Panc1 (cell line): ENCODE measurements around the gene TSSK6. TPM values are rescaled to one million over a fixed set of nuclear protein-coding genes. Genes with fewer than 3 reads are reported as not detected.

Experiments used
- ATAC-seq: fragments of 200-7000 bp; cut with Tn5 transposase; 2 replicates; pipeline ENCODE4 v1.9.1; 2020; ENCODE audit warnings: mild to moderate bottlenecking, moderate library complexity
- BruUV-seq: library from RNA; stranded (reverse); fragments of 400-500 nt; replicated peaks from 2 replicates; lab custom pipeline; 2021; lab: Mats Ljungman, UMichigan
- CTCF ChIA-PET: fragments of 300-600 bp; sonication (Branson Sonifier 250); formaldehyde crosslinking; loops from one replicate; lab custom pipeline; 2022; ENCODE audit warnings: antibody characterized with exemption; lab: Charles Lee
- POLR2A ChIA-PET: fragments of 300-600 bp; sonication (Branson Sonifier 250); formaldehyde crosslinking; loops from one replicate; lab custom pipeline; 2022; ENCODE audit warnings: antibody characterized with exemption; lab: Charles Lee
- DNase-seq: peaks from one replicate; pipeline ENCODE4 v3.0.0-alpha.2; 2010; ENCODE audit warnings: low read depth, low spot score
- H3K27ac ChIP-seq: 2 replicates; pipeline ENCODE4 v1.5.1; 2011; ENCODE audit warnings: mild to moderate bottlenecking, low read length, inconsistent platforms
- H3K27me3 ChIP-seq: fragments of 200-500 bp; sonication (Bioruptor generic); 2 replicates; pipeline ENCODE4 v1.6.0; 2014; ENCODE audit warnings: low read length, inconsistent platforms; ENCODE audit not compliant: control insufficient read depth, insufficient read depth
- H3K36me3 ChIP-seq: fragments of 200-500 bp; sonication (Bioruptor generic); 2 replicates; pipeline ENCODE4 v1.5.1; 2014; ENCODE audit warnings: inconsistent platforms, mild to moderate bottlenecking, low read length, moderate library complexity; ENCODE audit not compliant: control insufficient read depth, insufficient read depth
- H3K4me1 ChIP-seq: 2 replicates; pipeline ENCODE4 v1.5.1; 2011; ENCODE audit warnings: inconsistent platforms, mild to moderate bottlenecking, low read length, moderate library complexity; ENCODE audit not compliant: control insufficient read depth, insufficient read depth
- H3K4me3 ChIP-seq, 2 experiments: 2 replicates each; pipeline ENCODE4 v1.5.1; 2011 to 2012; ENCODE audit warnings: low read depth in 2 of 2, low read length in 2 of 2, mild to moderate bottlenecking in 2 of 2, inconsistent platforms in 1 of 2, moderate library complexity in 1 of 2
- H3K9me3 ChIP-seq: fragments of 200-500 bp; sonication (Bioruptor generic); 2 replicates; pipeline ENCODE4 v1.5.1; 2014; ENCODE audit warnings: low read depth, mild to moderate bottlenecking, inconsistent platforms, low read length, moderate library complexity; ENCODE audit not compliant: control insufficient read depth, insufficient read depth
- POLR2AphosphoS5 ChIP-seq: IDR thresholded peaks from 2 replicates; pipeline ENCODE4 v1.6.1; 2012; ENCODE audit warnings: mild to moderate bottlenecking, low read depth, low read length, moderate library complexity
- SIN3A ChIP-seq: IDR thresholded peaks from 2 replicates; pipeline ENCODE4 v1.6.1; 2012; ENCODE audit warnings: low read depth, mild to moderate bottlenecking, low read length, moderate library complexity, borderline replicate concordance; ENCODE audit not compliant: insufficient read depth
- TCF7L2 ChIP-seq: IDR thresholded peaks from 2 replicates; pipeline ENCODE4 v1.6.1; 2011; ENCODE audit warnings: mild to moderate bottlenecking, low read depth, low read length, inconsistent platforms
- in situ Hi-C: cut with HindIII; loops from 2 replicates; pipeline ENCODE4 v1.10.0; 2016; ENCODE audit warnings: low sequenced_read_pairs, low pct_unique_long_range_greater_than_20kb
- intact Hi-C: fragments of 100-400 bp; cut with micrococcal nuclease; formaldehyde crosslinking; loops from one replicate; pipeline ENCODE4 v1.10.0; 2022; ENCODE audit not compliant: unreplicated experiment
- total RNA-seq: library from RNA; stranded (reverse); gene quantifications from one replicate; pipeline ENCODE4 v1.2.1, GENCODE V29; 2021; ENCODE audit not compliant: unreplicated experiment
- TF ChIP-seq, protein P1 (sequence below), 2 experiments: IDR thresholded peaks; 2 replicates each; pipeline ENCODE4 v1.6.1; 2011 to 2012; ENCODE audit warnings: low read depth in 2 of 2, control low read depth in 1 of 2, low read length in 1 of 2, mild to moderate bottlenecking in 1 of 2, moderate library complexity in 1 of 2; ENCODE audit not compliant: insufficient read depth in 1 of 2
- TF ChIP-seq, protein P2 (sequence below): fragments of 450-650 bp; IDR thresholded peaks from 2 replicates; pipeline ENCODE4 v1.5.1; 2017; ENCODE audit warnings: mild to moderate bottlenecking

Gene TSSK6
- total RNA-seq, 1 experiment from 2014 or later, result 1.8 TPM

DNA sequence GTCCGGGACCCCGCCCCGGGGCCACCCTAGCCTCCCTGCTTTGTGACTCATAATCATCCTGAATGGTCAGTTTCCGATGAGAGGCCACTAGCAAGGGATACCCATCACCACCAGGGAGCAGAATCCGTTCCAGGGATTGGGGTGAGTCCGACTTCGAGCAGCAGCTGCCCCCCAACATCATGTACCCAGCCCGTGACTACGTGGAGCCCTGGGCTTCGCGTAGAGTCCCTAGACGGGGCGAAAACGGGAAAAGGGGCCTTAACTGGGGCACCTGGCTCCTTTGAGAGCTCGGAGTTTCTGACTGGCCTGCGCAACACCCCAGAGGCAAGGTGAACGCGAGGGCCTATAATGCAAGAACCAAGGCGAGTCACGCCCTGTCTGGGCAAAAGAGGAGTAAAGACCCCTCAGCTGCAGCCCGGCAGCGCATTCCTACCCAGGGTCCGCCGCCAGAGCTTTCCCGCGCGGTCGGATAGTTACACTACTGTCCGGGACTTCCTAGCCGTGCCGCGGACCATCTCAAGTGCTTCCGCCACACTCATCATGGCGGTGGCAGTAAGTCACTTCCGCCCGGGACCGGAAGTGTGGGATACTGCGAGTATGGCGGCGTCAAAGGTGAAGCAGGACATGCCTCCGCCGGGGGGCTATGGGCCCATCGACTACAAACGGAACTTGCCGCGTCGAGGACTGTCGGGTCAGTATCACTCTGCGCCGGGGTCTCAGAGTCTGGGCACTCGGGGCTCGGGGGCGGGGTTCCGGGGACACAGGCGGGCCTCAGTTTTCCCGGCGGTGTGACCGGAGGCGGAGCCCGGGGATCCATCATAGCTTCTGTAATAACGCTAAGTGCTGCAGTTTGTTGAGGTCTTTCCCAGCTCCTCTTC is 533 bp upstream of the TSSK6 start, which contains the start of gene NDUFA13:
TSS of gene NDUFA13 (plus strand) at position 584 of the 878 bp plus-strand sequence. CDS start at position 598, 14 bp downstream.
- CTCF ChIA-PET, result no interaction called here
- in situ Hi-C loops, result no loop called here
- ATAC-seq (peak; percentile 96), DNase-seq (no peak)
- no peaks in the 10 kb centered on the region for H3K9me3 ChIP-seq
- 0 out of 2 replicates have a peak, but pooled peaks cover 2% of the 10 kb centered on the region for H3K36me3 ChIP-seq
- H3K27me3 ChIP-seq, result no peaks in the 10 kb centered on the region
- TSS peak; percentile 96 for BruUV-seq
- H3K4me1 ChIP-seq, result no peaks in the 10 kb centered on the region
- POLR2A ChIA-PET, result no interaction called here
- peak within 1 kb of the TSS; percentile 84 for H3K27ac ChIP-seq
- TF ChIP-seq, protein P1, sequence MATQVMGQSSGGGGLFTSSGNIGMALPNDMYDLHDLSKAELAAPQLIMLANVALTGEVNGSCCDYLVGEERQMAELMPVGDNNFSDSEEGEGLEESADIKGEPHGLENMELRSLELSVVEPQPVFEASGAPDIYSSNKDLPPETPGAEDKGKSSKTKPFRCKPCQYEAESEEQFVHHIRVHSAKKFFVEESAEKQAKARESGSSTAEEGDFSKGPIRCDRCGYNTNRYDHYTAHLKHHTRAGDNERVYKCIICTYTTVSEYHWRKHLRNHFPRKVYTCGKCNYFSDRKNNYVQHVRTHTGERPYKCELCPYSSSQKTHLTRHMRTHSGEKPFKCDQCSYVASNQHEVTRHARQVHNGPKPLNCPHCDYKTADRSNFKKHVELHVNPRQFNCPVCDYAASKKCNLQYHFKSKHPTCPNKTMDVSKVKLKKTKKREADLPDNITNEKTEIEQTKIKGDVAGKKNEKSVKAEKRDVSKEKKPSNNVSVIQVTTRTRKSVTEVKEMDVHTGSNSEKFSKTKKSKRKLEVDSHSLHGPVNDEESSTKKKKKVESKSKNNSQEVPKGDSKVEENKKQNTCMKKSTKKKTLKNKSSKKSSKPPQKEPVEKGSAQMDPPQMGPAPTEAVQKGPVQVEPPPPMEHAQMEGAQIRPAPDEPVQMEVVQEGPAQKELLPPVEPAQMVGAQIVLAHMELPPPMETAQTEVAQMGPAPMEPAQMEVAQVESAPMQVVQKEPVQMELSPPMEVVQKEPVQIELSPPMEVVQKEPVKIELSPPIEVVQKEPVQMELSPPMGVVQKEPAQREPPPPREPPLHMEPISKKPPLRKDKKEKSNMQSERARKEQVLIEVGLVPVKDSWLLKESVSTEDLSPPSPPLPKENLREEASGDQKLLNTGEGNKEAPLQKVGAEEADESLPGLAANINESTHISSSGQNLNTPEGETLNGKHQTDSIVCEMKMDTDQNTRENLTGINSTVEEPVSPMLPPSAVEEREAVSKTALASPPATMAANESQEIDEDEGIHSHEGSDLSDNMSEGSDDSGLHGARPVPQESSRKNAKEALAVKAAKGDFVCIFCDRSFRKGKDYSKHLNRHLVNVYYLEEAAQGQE (IDR thresholded peaks at IDR 0.05; ENCODE audit: insufficient read depth in 1 of 2, low read depth in 2 of 2, low read length in 1 of 2), result no peak
- peak; percentile 78; the same call in 1 of the 2 replicates for TF ChIP-seq SIN3A
- peak; percentile 89 for TF ChIP-seq POLR2AphosphoS5
- TF ChIP-seq, protein P2, sequence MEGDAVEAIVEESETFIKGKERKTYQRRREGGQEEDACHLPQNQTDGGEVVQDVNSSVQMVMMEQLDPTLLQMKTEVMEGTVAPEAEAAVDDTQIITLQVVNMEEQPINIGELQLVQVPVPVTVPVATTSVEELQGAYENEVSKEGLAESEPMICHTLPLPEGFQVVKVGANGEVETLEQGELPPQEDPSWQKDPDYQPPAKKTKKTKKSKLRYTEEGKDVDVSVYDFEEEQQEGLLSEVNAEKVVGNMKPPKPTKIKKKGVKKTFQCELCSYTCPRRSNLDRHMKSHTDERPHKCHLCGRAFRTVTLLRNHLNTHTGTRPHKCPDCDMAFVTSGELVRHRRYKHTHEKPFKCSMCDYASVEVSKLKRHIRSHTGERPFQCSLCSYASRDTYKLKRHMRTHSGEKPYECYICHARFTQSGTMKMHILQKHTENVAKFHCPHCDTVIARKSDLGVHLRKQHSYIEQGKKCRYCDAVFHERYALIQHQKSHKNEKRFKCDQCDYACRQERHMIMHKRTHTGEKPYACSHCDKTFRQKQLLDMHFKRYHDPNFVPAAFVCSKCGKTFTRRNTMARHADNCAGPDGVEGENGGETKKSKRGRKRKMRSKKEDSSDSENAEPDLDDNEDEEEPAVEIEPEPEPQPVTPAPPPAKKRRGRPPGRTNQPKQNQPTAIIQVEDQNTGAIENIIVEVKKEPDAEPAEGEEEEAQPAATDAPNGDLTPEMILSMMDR, result no peak
- TF ChIP-seq TCF7L2, result peak; percentile 52; the same call in 1 of the 2 replicates
- H3K4me3 ChIP-seq, result peak within 1 kb of the TSS; percentile 73 to 80
- intact Hi-C loops, result no loop called here

DNA sequence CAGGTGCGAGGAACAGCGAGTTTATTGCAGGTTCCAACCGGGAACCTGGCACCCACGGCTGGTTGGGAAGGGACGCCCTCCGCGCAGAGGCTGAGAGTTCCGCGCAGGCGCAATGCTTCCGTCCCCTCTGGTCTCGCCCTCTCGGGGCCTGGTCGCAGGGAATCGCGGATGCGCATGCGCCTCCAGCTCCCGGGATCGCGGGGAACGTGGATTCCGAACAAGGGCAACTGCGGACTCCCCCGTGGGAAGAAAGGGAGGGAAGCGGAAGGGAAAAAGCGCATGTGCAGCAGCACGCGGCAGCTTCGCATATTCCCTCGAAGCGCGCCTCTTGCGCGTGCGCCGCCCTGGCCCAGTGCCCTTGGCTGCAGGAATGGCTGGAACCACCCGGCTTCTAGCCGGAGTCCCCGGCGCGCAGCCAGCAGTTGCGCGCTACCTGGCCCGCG is 1.1 kb downstream of the TSSK6 start:
- Histone ChIP-seq H3K27me3 (no peaks in the 10 kb centered on the region), H3K27ac (no peak overlapping the region), H3K9me3 (no peaks in the 10 kb centered on the region), H3K36me3 (0 out of 2 replicates have a peak, but pooled peaks cover 1% of the 10 kb centered on the region), H3K4me1 (no peaks in the 10 kb centered on the region), H3K4me3 (no peak overlapping the region)
- intact Hi-C loops, result no loop called here
- ChIA-PET CTCF (no interaction called here), POLR2A (no interaction called here)
- ATAC-seq (no peak), DNase-seq (no peak)
- TF ChIP-seq, protein P2, result no peak
- TF ChIP-seq SIN3A (no peak), POLR2AphosphoS5 (no peak)
- TF ChIP-seq, protein P1 (IDR thresholded peaks at IDR 0.05; ENCODE audit: insufficient read depth in 1 of 2, low read depth in 2 of 2, low read length in 1 of 2), result no peak
- in situ Hi-C loops, result no loop called here
- no TSS peak for BruUV-seq
